H9 (cell line): ENCODE results near the gene ACP4. TPM values are rescaled to one million over a fixed set of nuclear protein-coding genes. Genes with fewer than 3 reads are reported as not detected.
"Not testable (repeated sequence)": the region's sequence is repeated elsewhere in the genome, so short reads cannot be mapped to it uniquely, and the experiment has no call there.

Experiments
- DNase-seq: peaks from one replicate; pipeline ENCODE4 v3.0.0-alpha.2; 2017
- H2AFZ ChIP-seq: one replicate; pipeline ENCODE4 v1.6.1; 2013; ENCODE audit warnings: mild to moderate bottlenecking, low read length, control low read depth, moderate library complexity
- H2AK5ac ChIP-seq: 2 replicates; pipeline ENCODE4 v1.6.1; 2013; ENCODE audit warnings: low read length, control low read depth, mixed read lengths; ENCODE audit not compliant: insufficient read length
- H2BK120ac ChIP-seq: one replicate; pipeline ENCODE4 v1.6.1; 2013; ENCODE audit warnings: low read depth, mild to moderate bottlenecking, low read length, control low read depth, inconsistent platforms; ENCODE audit not compliant: poor library complexity, severe bottlenecking
- H2BK12ac ChIP-seq: 2 replicates; pipeline ENCODE4 v1.6.1; 2013; ENCODE audit warnings: low read length, control low read depth, mixed read lengths, low read depth; ENCODE audit not compliant: insufficient read length
- H2BK15ac ChIP-seq: 2 replicates; pipeline ENCODE4 v1.6.1; 2013; ENCODE audit warnings: low read depth, low read length, control low read depth
- H2BK20ac ChIP-seq: one replicate; pipeline ENCODE4 v1.6.1; 2013; ENCODE audit warnings: low read depth, mild to moderate bottlenecking, low read length, control low read depth, inconsistent platforms; ENCODE audit not compliant: poor library complexity, severe bottlenecking
- H2BK5ac ChIP-seq: 2 replicates; pipeline ENCODE4 v1.6.1; 2013; ENCODE audit warnings: low read length, control low read depth, mixed read lengths; ENCODE audit not compliant: insufficient read length
- H3K14ac ChIP-seq: 2 replicates; pipeline ENCODE4 v1.6.1; 2013; ENCODE audit warnings: low read length, control low read depth; ENCODE audit not compliant: insufficient read depth
- H3K18ac ChIP-seq: 2 replicates; pipeline ENCODE4 v1.6.1; 2013; ENCODE audit warnings: low read depth, mild to moderate bottlenecking, mixed read lengths, low read length, control low read depth; ENCODE audit not compliant: insufficient read length
- H3K23ac ChIP-seq: 2 replicates; pipeline ENCODE4 v1.6.1; 2013; ENCODE audit warnings: low read length, control low read depth, mixed read lengths, low read depth; ENCODE audit not compliant: insufficient read length
- H3K23me2 ChIP-seq: 2 replicates; pipeline ENCODE4 v1.6.1; 2013; ENCODE audit warnings: low read depth, mild to moderate bottlenecking, mixed read lengths, low read length, control low read depth; ENCODE audit not compliant: insufficient read length, poor library complexity, severe bottlenecking
- H3K27ac ChIP-seq: 2 replicates; pipeline ENCODE4 v1.5.1; 2013; ENCODE audit warnings: low read length, control low read depth, mixed read lengths, low read depth; ENCODE audit not compliant: insufficient read length
- H3K27me3 ChIP-seq: 2 replicates; pipeline ENCODE4 v1.6.1; 2013; ENCODE audit warnings: low read length, control low read depth, inconsistent platforms; ENCODE audit not compliant: insufficient read depth
- H3K4ac ChIP-seq: 2 replicates; pipeline ENCODE4 v1.6.1; 2013; ENCODE audit warnings: low read depth, mild to moderate bottlenecking, control low read depth, inconsistent platforms, low read length, moderate library complexity
- H3K4me1 ChIP-seq: 2 replicates; pipeline ENCODE4 v1.6.1; 2013; ENCODE audit warnings: low read length, control low read depth, inconsistent platforms; ENCODE audit not compliant: insufficient read depth
- H3K4me2 ChIP-seq: 2 replicates; pipeline ENCODE4 v1.6.1; 2013; ENCODE audit warnings: low read length, control low read depth, mixed read lengths; ENCODE audit not compliant: insufficient read length, insufficient read depth
- H3K56ac ChIP-seq: 2 replicates; pipeline ENCODE4 v1.6.1; 2013; ENCODE audit warnings: low read depth, mild to moderate bottlenecking, mixed read lengths, low read length, control low read depth; ENCODE audit not compliant: insufficient read length
- H3K79me1 ChIP-seq: 2 replicates; pipeline ENCODE4 v1.6.1; 2013; ENCODE audit warnings: low read depth, mild to moderate bottlenecking, moderate library complexity, low read length, control low read depth, inconsistent platforms; ENCODE audit not compliant: insufficient read depth, poor library complexity, severe bottlenecking
- H3K79me2 ChIP-seq: 2 replicates; pipeline ENCODE4 v1.6.1; 2013; ENCODE audit warnings: low read length, control low read depth, inconsistent platforms; ENCODE audit not compliant: insufficient read depth
- H3K9ac ChIP-seq: 2 replicates; pipeline ENCODE4 v1.6.1; 2013; ENCODE audit warnings: low read length, control low read depth, mixed read lengths; ENCODE audit not compliant: insufficient read length; ENCODE audit errors: extremely low read depth
- H3K9me3 ChIP-seq: one replicate; pipeline ENCODE4 v1.6.1; 2013; ENCODE audit warnings: low read depth, low read length, inconsistent platforms; ENCODE audit not compliant: control insufficient read depth
- H3T11ph ChIP-seq: one replicate; pipeline ENCODE4 v1.6.1; 2013; ENCODE audit warnings: mild to moderate bottlenecking, low read length, control low read depth, inconsistent platforms
- H4K20me1 ChIP-seq: one replicate; pipeline ENCODE4 v1.6.1; 2013; ENCODE audit not compliant: control insufficient read depth, insufficient read length, insufficient read depth
- H4K5ac ChIP-seq: 2 replicates; pipeline ENCODE4 v1.6.1; 2013; ENCODE audit warnings: low read depth, mild to moderate bottlenecking, mixed read lengths, low read length, control low read depth; ENCODE audit not compliant: insufficient read length
- H4K8ac ChIP-seq: replicated peaks from 2 replicates; pipeline ENCODE4 v1.6.1; 2013; ENCODE audit warnings: low read length, control low read depth, mixed read lengths, low read depth; ENCODE audit not compliant: insufficient read length
- H4K91ac ChIP-seq: 2 replicates; pipeline ENCODE4 v1.6.1; 2013; ENCODE audit warnings: low read depth, mild to moderate bottlenecking, moderate library complexity, mixed read lengths, low read length, control low read depth; ENCODE audit not compliant: insufficient read length
- H3K27ac Mint-ChIP-seq, 3 experiments: 2 replicates in 2 of 3; 3 replicates in 1 of 3; pipeline ENCODE4 v1.8.0; 2020 to 2021; ENCODE audit warnings: mixed read lengths in 3 of 3, mild to moderate bottlenecking in 1 of 3, moderate library complexity in 1 of 3
- H3K27me3 Mint-ChIP-seq: 2 replicates; pipeline ENCODE4 v1.8.0; 2021; ENCODE audit warnings: low read depth, mild to moderate bottlenecking, moderate library complexity, mixed read lengths
- H3K36me3 Mint-ChIP-seq, 3 experiments: 2 replicates in 2 of 3; 3 replicates in 1 of 3; pipeline ENCODE4 v1.8.0; 2020 to 2021; ENCODE audit warnings: low read depth in 3 of 3, mixed read lengths in 3 of 3; ENCODE audit not compliant: insufficient read depth in 1 of 3
- H3K4me1 Mint-ChIP-seq, 2 experiments: 2 replicates each; pipeline ENCODE4 v1.8.0; 2020; ENCODE audit warnings: mixed read lengths in 2 of 2
- H3K4me3 Mint-ChIP-seq, 2 experiments: 2 replicates in 1 of 2; 3 replicates in 1 of 2; pipeline ENCODE4 v1.8.0; 2020 to 2021; ENCODE audit warnings: mild to moderate bottlenecking in 2 of 2, mixed read lengths in 2 of 2, moderate library complexity in 1 of 2
- H3K9me3 Mint-ChIP-seq, 2 experiments: 2 replicates in 1 of 2; 3 replicates in 1 of 2; pipeline ENCODE4 v1.8.0; 2020; ENCODE audit warnings: mild to moderate bottlenecking in 2 of 2, mixed read lengths in 2 of 2, moderate library complexity in 1 of 2
- CTCF ChIP-seq: fragments of 200-600 bp; sonication (generic); conservative IDR thresholded peaks from 3 replicates; pipeline ENCODE4 v1.8.0; 2021; ENCODE audit warnings: antibody characterized with exemption, mild to moderate bottlenecking
- WGBS: extraction: QIAGEN DNeasy Blood & Tissue Kit; methylation state at CpG from one replicate; pipeline ENCODE4 v1.1.7; 2013; ENCODE audit warnings: missing lambda C conversion rate, low lambda C conversion rate, mixed read lengths; ENCODE audit not compliant: insufficient read length; ENCODE audit errors: extremely low coverage; 5-methylcytosine and 5-hydroxymethylcytosine counted together
- total RNA-seq: library from RNA; stranded (reverse); gene quantifications from 2 replicates; pipeline ENCODE4 v1.2.1, GENCODE V29; 2021

The ACP4 gene
- total RNA-seq, 1 experiment from 2014 or later: not detected

- peaks cover 0 to 10% of the 10 kb centered on the region in 2 experiments; a peak in 1 of 5 replicates for H3K9me3 Mint-ChIP-seq
- no peaks in the 10 kb centered on the region for H4K20me1 ChIP-seq
- TF ChIP-seq CTCF: no peak
These were observed 17.7 kb upstream of the ACP4 start for GRCh38 chr19:50772476-50772875.

DNA sequence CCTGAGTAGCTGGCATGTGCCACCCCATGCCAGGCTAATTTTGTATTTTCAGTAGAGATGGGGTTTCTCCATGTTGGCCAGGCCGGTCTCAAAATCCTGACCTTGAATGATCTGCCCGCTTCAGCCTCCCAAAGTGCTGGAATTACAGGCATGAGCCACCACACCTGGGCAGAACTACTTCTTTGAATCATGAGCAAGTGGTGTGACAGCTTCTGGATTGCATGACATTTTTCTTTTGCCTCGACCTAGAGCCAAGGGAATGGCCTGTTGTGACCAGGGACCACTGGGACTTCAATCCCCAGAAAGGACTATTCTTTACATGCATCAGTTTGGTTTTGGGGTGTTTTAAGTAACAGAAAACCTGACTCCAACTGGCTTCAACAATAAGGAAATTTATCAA lies 17.3 kb upstream of the ACP4 start:
- H3K23ac ChIP-seq, H3T11ph ChIP-seq, H2BK20ac ChIP-seq, H2AK5ac ChIP-seq, H2BK120ac ChIP-seq, H3K4me1 Mint-ChIP-seq, H3K4me3 Mint-ChIP-seq, H3K79me1 ChIP-seq, H3K27ac ChIP-seq, H3K23me2 ChIP-seq, H4K20me1 ChIP-seq, H3K4me1 ChIP-seq, H3K27ac Mint-ChIP-seq, H4K5ac ChIP-seq, H3K4ac ChIP-seq, H3K4me2 ChIP-seq, H3K14ac ChIP-seq, H3K18ac ChIP-seq, H2BK12ac ChIP-seq, H3K27me3 ChIP-seq, H4K8ac ChIP-seq, H4K91ac ChIP-seq, H3K36me3 Mint-ChIP-seq, H3K79me2 ChIP-seq, H3K56ac ChIP-seq, H3K9me3 ChIP-seq, H3K9ac ChIP-seq, H2BK5ac ChIP-seq, H2BK15ac ChIP-seq, DNase-seq, H2AFZ ChIP-seq: not testable (repeated sequence)
- Mint-ChIP-seq H3K27me3 (peaks cover 65% of the 10 kb centered on the region), H3K9me3 (peaks cover 0 to 10% of the 10 kb centered on the region in 2 experiments; a peak in 2 of 5 replicates)
- no CpG with 5 or more reads among the region's 3 CpGs for WGBS

More at GRCh38 chr19:50772476-50772875, 17.7 kb upstream of the ACP4 start:
- Histone ChIP-seq H3K56ac (no peak overlapping the region), H3K27ac (no peak overlapping the region), H3K4me1 (no peaks in the 10 kb centered on the region), H4K91ac (no peak overlapping the region), H2BK5ac (no peak overlapping the region), H3K18ac (no peak overlapping the region), H3K4ac (no peak overlapping the region), H2BK15ac (no peak overlapping the region), H4K5ac (no peak overlapping the region), H3K4me2 (no peak overlapping the region), H3K9ac (no peak overlapping the region), H2BK20ac (no peak overlapping the region), H3K23me2 (no peaks in the 10 kb centered on the region), H2AFZ (no peak overlapping the region), H3K23ac (no peak overlapping the region), H3K79me1 (no peaks in the 10 kb centered on the region), H2AK5ac (no peak overlapping the region), H2BK12ac (no peak overlapping the region), H2BK120ac (no peak overlapping the region), H3K14ac (no peak overlapping the region), H3K79me2 (no peaks in the 10 kb centered on the region), H3K27me3 (peaks cover 1% of the 10 kb centered on the region; the same call in 1 of the 2 replicates), H3T11ph (no peak overlapping the region), H4K8ac (no peak overlapping the region), H3K9me3 (no peaks in the 10 kb centered on the region)
- WGBS: no CpG with 5 or more reads among the region's 2 CpGs
- Mint-ChIP-seq H3K36me3 (no peaks in the 10 kb centered on the region), H3K4me1 (peaks cover 2 to 5% of the 10 kb centered on the region in 2 experiments), H3K27me3 (peaks cover 61% of the 10 kb centered on the region), H3K4me3 (no peak overlapping the region), H3K27ac (no peak overlapping the region; a peak in 1 of 7 replicates)
- no peak for DNase-seq
